Neuronal stem cell (in vitro differentiated cells): ENCODE results near the gene LCE5A.

Experiments used
- DNase-seq: peaks from one replicate; pipeline ENCODE4 v3.0.0-alpha.2; 2013; ENCODE audit warnings: low spot score
- H2AFZ ChIP-seq: one replicate; pipeline ENCODE4 v1.6.1; 2013; ENCODE audit warnings: mild to moderate bottlenecking, low read length, inconsistent platforms
- H2AK5ac ChIP-seq: 2 replicates; pipeline ENCODE4 v1.6.1; 2013; ENCODE audit warnings: low read depth, mild to moderate bottlenecking, inconsistent platforms, low read length, moderate library complexity, mixed read lengths
- H2BK120ac ChIP-seq: 2 replicates; pipeline ENCODE4 v1.6.1; 2013; ENCODE audit warnings: low read depth, mild to moderate bottlenecking, inconsistent platforms, low read length, moderate library complexity, mixed read lengths
- H2BK12ac ChIP-seq: one replicate; pipeline ENCODE4 v1.6.1; 2013; ENCODE audit warnings: low read length, inconsistent platforms
- H2BK15ac ChIP-seq: 2 replicates; pipeline ENCODE4 v1.6.1; 2013; ENCODE audit warnings: mild to moderate bottlenecking, low read length, inconsistent platforms, mixed read lengths
- H2BK5ac ChIP-seq: one replicate; pipeline ENCODE4 v1.6.1; 2013; ENCODE audit warnings: inconsistent platforms, mild to moderate bottlenecking, low read length, moderate library complexity
- H3K14ac ChIP-seq: one replicate; pipeline ENCODE4 v1.6.1; 2013; ENCODE audit warnings: low read length, inconsistent platforms
- H3K18ac ChIP-seq: 2 replicates; pipeline ENCODE4 v1.6.1; 2013; ENCODE audit warnings: low read length, inconsistent platforms
- H3K23ac ChIP-seq: 2 replicates; pipeline ENCODE4 v1.6.1; 2013; ENCODE audit warnings: low read depth, mild to moderate bottlenecking, mixed read lengths, low read length, inconsistent platforms; ENCODE audit not compliant: poor library complexity
- H3K27ac ChIP-seq: replicated peaks from 3 replicates; pipeline ENCODE4 v1.5.1; 2013; ENCODE audit warnings: low read length, inconsistent platforms
- H3K27me3 ChIP-seq, 3 experiments: 2 replicates each; pipeline ENCODE4 v1.6.1; 2013; ENCODE audit warnings: low read length in 3 of 3, mild to moderate bottlenecking in 2 of 3, inconsistent platforms in 1 of 3, low read depth in 1 of 3, mixed read lengths in 1 of 3, moderate library complexity in 1 of 3; ENCODE audit not compliant: control insufficient read depth in 3 of 3, insufficient read depth in 3 of 3
- H3K36me3 ChIP-seq, 2 donors: replicated peaks in 1 of 2; 2 replicates each; pipeline ENCODE4 v1.6.1; 2013; ENCODE audit warnings: low read length in 2 of 2; ENCODE audit not compliant: control insufficient read depth in 2 of 2, insufficient read depth in 2 of 2
- H3K4ac ChIP-seq: 2 replicates; pipeline ENCODE4 v1.6.1; 2013; ENCODE audit warnings: inconsistent platforms, mild to moderate bottlenecking, low read length, moderate library complexity
- H3K4me1 ChIP-seq, 2 donors: 1 replicate in 1 of 2; 2 replicates in 1 of 2; pipeline ENCODE4 v1.6.1; 2013; ENCODE audit warnings: low read length in 2 of 2, low read depth in 1 of 2; ENCODE audit not compliant: control insufficient read depth in 2 of 2, insufficient read depth in 1 of 2
- H3K4me2 ChIP-seq: one replicate; pipeline ENCODE4 v1.6.1; 2013; ENCODE audit warnings: mild to moderate bottlenecking, low read length, inconsistent platforms; ENCODE audit not compliant: insufficient read depth, poor library complexity, severe bottlenecking
- H3K4me3 ChIP-seq, 2 donors: 2 replicates each; pipeline ENCODE4 v1.5.1; 2013; ENCODE audit warnings: low read length in 2 of 2, mild to moderate bottlenecking in 2 of 2, inconsistent platforms in 1 of 2, moderate library complexity in 1 of 2
- H3K79me1 ChIP-seq: one replicate; pipeline ENCODE4 v1.6.1; 2013; ENCODE audit warnings: low read depth, mild to moderate bottlenecking, inconsistent platforms, low read length, moderate library complexity
- H3K9ac ChIP-seq: one replicate; pipeline ENCODE4 v1.6.1; 2013; ENCODE audit warnings: mild to moderate bottlenecking, low read depth, low read length, inconsistent platforms; ENCODE audit not compliant: poor library complexity
- H3K9me3 ChIP-seq, 2 donors: replicated peaks in 1 of 2; 2 replicates each; pipeline versions ENCODE3 to v1.6.1; 2013; ENCODE audit warnings: low read length in 2 of 2, mild to moderate bottlenecking in 2 of 2, inconsistent platforms in 1 of 2, low read depth in 1 of 2, mixed read lengths in 1 of 2, moderate library complexity in 1 of 2; ENCODE audit not compliant: control insufficient read depth in 2 of 2, insufficient read depth in 1 of 2
- H4K8ac ChIP-seq: one replicate; pipeline ENCODE4 v1.6.1; 2013; ENCODE audit warnings: low read depth, mild to moderate bottlenecking, inconsistent platforms, low read length, moderate library complexity
- H4K91ac ChIP-seq: one replicate; pipeline ENCODE4 v1.6.1; 2013; ENCODE audit warnings: low read length, low read depth, mild to moderate bottlenecking, inconsistent platforms; ENCODE audit not compliant: poor library complexity
- WGBS, 2 donors: extraction: QIAGEN DNeasy Blood & Tissue Kit; methylation state at CpG; one replicate each; pipeline ENCODE4 v1.1.7; 2013; ENCODE audit warnings: missing lambda C conversion rate in 2 of 2, mixed read lengths in 1 of 2; ENCODE audit not compliant: insufficient read length in 2 of 2, insufficient replicate concordance in 1 of 2; ENCODE audit errors: extremely low coverage in 2 of 2; 5-methylcytosine and 5-hydroxymethylcytosine counted together

LCE5A gene

DNA sequence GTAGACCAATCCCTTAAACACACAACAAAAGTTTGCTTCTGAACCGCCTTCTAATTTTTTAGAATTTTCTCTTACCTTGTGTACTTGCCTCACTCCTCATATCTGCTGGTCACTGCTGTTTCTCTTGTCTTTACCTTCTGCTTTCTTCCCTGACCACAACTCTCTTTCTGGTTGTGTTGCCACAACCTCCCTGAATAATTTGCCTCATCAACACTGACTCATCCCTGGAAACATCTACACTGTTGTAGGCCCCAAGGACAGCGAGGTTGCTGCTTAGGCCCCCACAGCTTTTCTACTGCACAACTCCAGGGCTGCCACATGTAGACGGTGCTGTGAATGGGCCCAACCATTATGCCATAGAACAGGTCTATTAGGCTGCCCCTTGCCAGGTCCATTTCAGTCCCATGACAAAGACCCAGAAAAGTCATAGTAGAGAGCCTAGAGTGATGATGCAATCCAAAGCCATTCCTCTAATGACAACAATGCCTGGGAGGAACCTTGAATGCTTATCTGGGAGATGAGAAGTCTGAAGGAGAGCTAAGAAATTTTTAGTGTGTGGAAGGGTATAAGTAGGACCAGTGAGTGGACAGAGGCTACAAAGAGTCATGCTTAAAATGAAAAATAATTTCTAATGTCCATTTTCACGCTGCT lies 36.6 kb upstream of the LCE5A start:
- H3K27me3 ChIP-seq, result no peaks in the 10 kb centered on the region
- no peak overlapping the region for H2BK12ac ChIP-seq
- H3K23ac ChIP-seq, result no peak overlapping the region
- H2AK5ac ChIP-seq, result no peak overlapping the region
- no peak overlapping the region for H3K9ac ChIP-seq
- DNase-seq, result no peak
- H2AFZ ChIP-seq, result no peak overlapping the region
- H2BK15ac ChIP-seq, result no peak overlapping the region
- peaks cover 0 to 38% of the 10 kb centered on the region in 2 donors for H3K9me3 ChIP-seq
- H3K4me2 ChIP-seq, result no peak overlapping the region
- H3K36me3 ChIP-seq, result no peaks in the 10 kb centered on the region
- H4K8ac ChIP-seq, result no peak overlapping the region
- no peak overlapping the region for H3K14ac ChIP-seq
- no peaks in the 10 kb centered on the region for H3K79me1 ChIP-seq
- no peak overlapping the region for H2BK5ac ChIP-seq
- H3K27ac ChIP-seq, result no peak overlapping the region
- no peak overlapping the region for H2BK120ac ChIP-seq
- no peak overlapping the region for H3K4me3 ChIP-seq
- no peaks in the 10 kb centered on the region for H3K4me1 ChIP-seq
- H3K18ac ChIP-seq, result no peak overlapping the region
- H4K91ac ChIP-seq, result no peak overlapping the region
- H3K4ac ChIP-seq, result no peak overlapping the region
- WGBS, 2 donors, result no CpG with 5 or more reads among the region's 4 CpGs

DNA sequence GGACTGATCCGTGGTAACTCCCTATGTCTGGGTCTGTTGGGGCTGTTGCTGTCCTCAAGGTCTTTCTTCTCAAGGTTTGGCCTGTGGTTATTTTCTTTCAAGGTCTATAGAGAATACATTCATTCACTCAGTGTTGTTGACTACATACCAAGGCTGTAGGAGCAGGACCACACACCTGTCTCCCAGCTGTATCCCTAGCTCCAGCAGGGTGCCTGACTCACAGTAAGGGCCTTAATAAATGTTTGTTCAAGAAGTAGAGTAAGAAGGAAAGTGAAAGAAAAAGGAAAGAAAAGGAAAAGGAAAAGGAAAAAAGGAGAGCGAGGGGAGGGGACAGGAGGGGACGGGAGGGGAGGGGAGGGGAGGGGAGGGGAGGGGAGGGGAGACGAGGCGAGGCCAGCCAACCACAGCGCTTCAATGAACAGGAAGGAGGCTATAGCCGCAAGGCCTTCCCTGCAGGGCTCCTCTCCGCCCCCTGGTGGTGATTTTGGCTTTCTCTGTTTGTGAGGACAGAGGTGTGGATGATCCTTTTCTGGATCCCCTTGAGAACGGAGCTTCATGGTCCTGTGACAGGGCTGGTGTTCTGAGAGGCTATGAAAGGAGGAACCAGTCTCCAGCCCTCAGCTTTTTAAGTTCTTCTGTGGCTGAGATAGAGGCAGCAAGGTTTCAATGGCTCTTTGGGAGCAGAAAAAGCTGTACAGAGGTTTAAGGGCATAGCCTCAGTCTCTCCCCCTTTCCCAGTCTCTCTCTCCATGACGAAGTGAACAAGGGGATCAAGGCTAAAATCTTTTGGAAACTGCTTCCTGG lies 30.6 kb upstream of the LCE5A start:
- no peak overlapping the region for H2BK12ac ChIP-seq
- no peak overlapping the region for H3K14ac ChIP-seq
- peaks cover 0 to 33% of the 10 kb centered on the region in 2 donors for H3K9me3 ChIP-seq
- no peak overlapping the region for H4K8ac ChIP-seq
- no peak overlapping the region for H2BK15ac ChIP-seq
- H3K27me3 ChIP-seq, result no peaks in the 10 kb centered on the region
- H3K23ac ChIP-seq, result no peak overlapping the region
- WGBS, 2 donors, result no CpG with 5 or more reads among the region's 10 CpGs
- H3K79me1 ChIP-seq, result no peaks in the 10 kb centered on the region
- H2BK5ac ChIP-seq, result no peak overlapping the region
- H4K91ac ChIP-seq, result no peak overlapping the region
- H3K4me3 ChIP-seq, result no peak overlapping the region
- DNase-seq, result no peak
- H3K9ac ChIP-seq, result no peak overlapping the region
- H3K4me1 ChIP-seq, result no peaks in the 10 kb centered on the region
- H3K18ac ChIP-seq, result no peak overlapping the region
- no peak overlapping the region for H3K27ac ChIP-seq
- H2AK5ac ChIP-seq, result no peak overlapping the region
- no peak overlapping the region for H2BK120ac ChIP-seq
- no peak overlapping the region for H3K4ac ChIP-seq
- H3K36me3 ChIP-seq, result no peaks in the 10 kb centered on the region
- H3K4me2 ChIP-seq, result no peak overlapping the region
- no peak overlapping the region for H2AFZ ChIP-seq

DNA sequence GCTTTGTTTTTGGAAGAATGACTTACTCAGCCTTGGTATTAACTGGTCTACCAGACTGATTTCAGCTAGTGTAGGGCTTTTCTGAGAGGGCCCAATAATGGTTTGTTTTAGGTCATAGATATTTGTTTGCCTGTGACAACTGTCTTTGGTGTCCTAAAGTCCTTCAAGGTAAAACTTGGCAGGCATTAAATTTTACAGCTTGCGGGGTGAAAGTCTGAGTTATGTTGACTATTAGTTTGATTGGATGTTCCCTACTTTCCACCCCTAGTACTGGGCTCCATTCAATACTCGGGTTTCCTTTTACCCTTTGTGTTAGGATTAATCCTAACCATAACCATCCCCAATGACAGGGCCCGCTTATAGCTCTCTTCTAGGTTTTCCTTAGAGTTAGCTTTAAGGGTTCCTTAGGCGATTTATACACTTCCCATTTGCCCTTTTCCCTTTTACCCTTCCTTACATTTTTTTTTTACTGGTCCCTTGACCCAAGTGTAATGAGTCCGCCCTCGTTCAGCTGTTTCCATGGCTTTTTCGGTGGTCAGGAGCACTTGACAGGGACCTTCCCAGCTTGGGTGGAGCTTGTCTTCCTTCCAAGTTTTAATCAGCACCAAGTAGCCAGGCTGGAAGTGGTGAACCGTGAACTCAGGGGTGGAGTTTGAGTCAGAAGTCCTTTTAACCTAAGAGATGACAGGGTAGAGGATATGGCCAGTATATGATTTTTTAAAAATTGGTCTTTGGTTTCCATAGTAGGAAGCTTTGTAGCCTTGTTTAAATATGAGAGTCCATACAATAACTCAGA lies 28.5 kb upstream of the LCE5A start:
- H2BK120ac ChIP-seq, result no peak overlapping the region
- H3K14ac ChIP-seq, result no peak overlapping the region
- H3K4me3 ChIP-seq, result no peak overlapping the region
- H2BK5ac ChIP-seq, result no peak overlapping the region
- no peak overlapping the region for H3K4me2 ChIP-seq
- no peak overlapping the region for H2AFZ ChIP-seq
- no peak overlapping the region for H2AK5ac ChIP-seq
- no peaks in the 10 kb centered on the region for H3K27me3 ChIP-seq
- WGBS, 2 donors, result no CpG with 5 or more reads among the region's 8 CpGs
- no peaks in the 10 kb centered on the region for H3K36me3 ChIP-seq
- no peak overlapping the region for H3K9ac ChIP-seq
- H3K23ac ChIP-seq, result no peak overlapping the region
- H2BK12ac ChIP-seq, result no peak overlapping the region
- DNase-seq, result no peak
- H2BK15ac ChIP-seq, result no peak overlapping the region
- no peaks in the 10 kb centered on the region for H3K79me1 ChIP-seq
- no peak overlapping the region for H4K91ac ChIP-seq
- H3K4ac ChIP-seq, result no peak overlapping the region
- H4K8ac ChIP-seq, result no peak overlapping the region
- no peak overlapping the region for H3K27ac ChIP-seq
- H3K4me1 ChIP-seq, result no peaks in the 10 kb centered on the region
- no peak overlapping the region for H3K18ac ChIP-seq
- H3K9me3 ChIP-seq, result peaks cover 0 to 32% of the 10 kb centered on the region in 2 donors
